Activated B cell treated with CpG ODN at 0.5 μM for 24 hours (primary cell): ENCODE data around the gene ATAD3A. TPM values are rescaled to one million over a fixed set of nuclear protein-coding genes. Genes with fewer than 3 reads are reported as not detected.
"Not testable (repeated sequence)": the region's sequence is repeated elsewhere in the genome, so short reads cannot be mapped to it uniquely, and the experiment has no call there.

ENCODE experiments used
- ATAC-seq: fragments of 200-7000 bp; cut with Tn5 transposase; one replicate; pipeline ENCODE4 v1.10.0; 2021; ENCODE audit warnings: low read depth, mild to moderate bottlenecking, moderate library complexity
- CTCF ChIA-PET: fragments of 350-600 bp; sonication (Branson Sonifier 250); formaldehyde crosslinking; loops from one replicate; lab custom pipeline; 2021; ENCODE audit warnings: antibody characterized with exemption; lab: Charles Lee
- POLR2A ChIA-PET: fragments of 350-600 bp; sonication (Branson Sonifier 250); formaldehyde crosslinking; loops from one replicate; lab custom pipeline; 2021; ENCODE audit warnings: antibody characterized with exemption; lab: Charles Lee
- DNase-seq: peaks from one replicate; pipeline ENCODE4 v3.0.0; 2022
- H3K27ac Mint-ChIP-seq: one replicate; pipeline ENCODE4 v1.8.0; 2020; ENCODE audit warnings: mixed read lengths
- H3K27me3 Mint-ChIP-seq: one replicate; pipeline ENCODE4 v1.8.0; 2021; ENCODE audit warnings: mixed read lengths
- H3K36me3 Mint-ChIP-seq: one replicate; pipeline ENCODE4 v1.8.0; 2021; ENCODE audit warnings: low read depth, mixed read lengths
- H3K4me1 Mint-ChIP-seq: one replicate; pipeline ENCODE4 v1.8.0; 2021; ENCODE audit warnings: mixed read lengths
- H3K4me3 Mint-ChIP-seq: one replicate; pipeline ENCODE4 v1.8.0; 2020; ENCODE audit warnings: mild to moderate bottlenecking, mixed read lengths
- H3K9me3 Mint-ChIP-seq: one replicate; pipeline ENCODE4 v1.8.0; 2020; ENCODE audit warnings: mixed read lengths
- CTCF ChIP-seq: fragments of 200-600 bp; IDR thresholded peaks from one replicate; pipeline ENCODE4 v1.8.0; 2022; ENCODE audit warnings: antibody characterized with exemption, mild to moderate bottlenecking
- intact Hi-C: fragments of 100-400 bp; cut with micrococcal nuclease; formaldehyde crosslinking; loops from one replicate; pipeline ENCODE4 v1.15.1; 2024
- total RNA-seq: library from RNA; stranded (reverse); gene quantifications from 2 replicates; pipeline ENCODE4 v1.2.3, GENCODE V29; 2022

The ATAD3A gene
- total RNA-seq, 1 donor from 2014 or later = 32.4 TPM

DNA sequence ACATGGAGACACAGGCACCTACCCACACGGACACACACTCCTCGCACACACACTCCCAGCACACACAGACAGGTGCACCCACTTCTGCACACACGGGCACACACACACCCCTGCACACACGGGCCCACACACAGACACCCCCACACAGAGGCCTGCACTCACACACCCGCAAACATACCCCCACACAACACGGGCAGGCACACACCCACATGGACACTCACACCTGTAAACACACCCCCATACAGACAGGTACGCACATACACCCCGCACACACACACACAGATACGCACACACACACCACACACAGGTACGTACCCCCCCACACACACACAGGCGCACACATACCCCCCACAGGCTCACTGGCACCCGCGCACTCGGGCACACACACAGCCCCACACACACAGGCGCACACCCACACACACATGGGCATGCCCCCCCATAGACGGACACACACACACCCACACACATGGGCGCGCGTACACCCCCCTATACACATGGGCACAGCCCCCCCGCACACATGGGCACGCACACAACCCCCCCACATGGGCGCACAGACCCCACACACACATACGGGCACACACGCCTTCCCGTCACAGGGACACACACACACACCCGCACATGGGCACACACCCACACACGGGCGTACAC, 6.1 kb downstream of the ATAD3A start:
- intact Hi-C loops = no loop called here
- peaks cover 3% of the 10 kb centered on the region for H3K4me1 Mint-ChIP-seq
- peaks cover 42% of the 10 kb centered on the region for H3K36me3 Mint-ChIP-seq
- H3K27me3 Mint-ChIP-seq = no peaks in the 10 kb centered on the region
- no peaks in the 10 kb centered on the region for H3K9me3 Mint-ChIP-seq
- no peak for ATAC-seq
- TF ChIP-seq CTCF = no peak
- no peak overlapping the region for H3K27ac Mint-ChIP-seq
- ChIA-PET POLR2A (no interaction called here), CTCF (no interaction called here)
- DNase-seq = no peak
- no peak overlapping the region for H3K4me3 Mint-ChIP-seq

- POLR2A ChIA-PET, ATAC-seq, CTCF ChIA-PET, H3K4me1 Mint-ChIP-seq, H3K27ac Mint-ChIP-seq, H3K4me3 Mint-ChIP-seq, H3K27me3 Mint-ChIP-seq, intact Hi-C loops, H3K9me3 Mint-ChIP-seq, DNase-seq: not testable (repeated sequence)
- H3K36me3 Mint-ChIP-seq = peaks cover 42% of the 10 kb centered on the region
These were observed 6.7 kb downstream of the ATAD3A start for GRCh38 chr1:1518621-1519007.

DNA sequence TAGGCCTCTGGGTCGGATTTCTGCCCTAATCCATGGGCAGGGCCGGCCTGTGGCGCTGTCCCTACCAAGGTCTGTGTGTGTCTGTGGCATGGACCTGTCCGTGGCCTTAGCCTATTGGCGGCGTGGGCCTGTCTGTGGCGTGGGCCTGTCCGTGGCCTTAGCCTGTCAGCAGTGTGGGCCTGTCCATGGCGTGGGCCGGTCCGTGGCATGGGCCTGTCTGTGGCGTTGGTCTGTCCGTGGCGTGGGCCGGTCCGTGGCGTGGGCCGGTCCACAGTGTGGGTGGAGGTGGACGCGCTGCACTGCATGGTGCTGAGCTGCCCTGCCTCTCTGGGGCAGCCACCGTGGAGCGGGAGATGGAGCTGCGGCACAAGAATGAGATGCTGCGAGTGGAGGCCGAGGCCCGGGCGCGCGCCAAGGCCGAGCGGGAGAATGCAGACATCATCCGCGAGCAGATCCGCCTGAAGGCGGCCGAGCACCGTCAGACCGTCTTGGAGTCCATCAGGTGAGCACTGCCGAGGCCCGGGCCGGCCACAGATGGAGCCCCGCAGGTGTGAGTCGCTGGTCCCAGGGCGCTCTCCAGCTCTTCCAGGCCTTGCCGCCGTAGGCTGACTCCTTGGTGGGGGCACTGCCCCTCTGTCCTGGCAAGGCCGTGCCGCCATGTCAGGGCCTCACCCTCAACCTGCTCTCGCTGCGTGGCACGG, 8.0 kb downstream of the ATAD3A start:
- H3K9me3 Mint-ChIP-seq, CTCF ChIA-PET, DNase-seq, POLR2A ChIA-PET, H3K27me3 Mint-ChIP-seq, H3K4me1 Mint-ChIP-seq, H3K4me3 Mint-ChIP-seq, H3K27ac Mint-ChIP-seq, intact Hi-C loops, ATAC-seq: not testable (repeated sequence)
- H3K36me3 Mint-ChIP-seq = peaks cover 42% of the 10 kb centered on the region

- Mint-ChIP-seq H3K9me3 (no peaks in the 10 kb centered on the region), H3K27me3 (no peaks in the 10 kb centered on the region), H3K36me3 (peaks cover 41% of the 10 kb centered on the region), H3K4me3 (no peak overlapping the region), H3K27ac (no peak overlapping the region), H3K4me1 (no peaks in the 10 kb centered on the region)
- ATAC-seq = no peak
- intact Hi-C loops = no loop called here
- TF ChIP-seq CTCF = no peak
- ChIA-PET POLR2A (no interaction called here), CTCF (no interaction called here)
- no peak for DNase-seq
These were observed 9.4 kb downstream of the ATAD3A start for GRCh38 chr1:1521331-1521730.

GRCh38 chr1:1522536-1522935, 10.6 kb downstream of the ATAD3A start:
- H3K36me3 Mint-ChIP-seq = peaks cover 41% of the 10 kb centered on the region

DNA sequence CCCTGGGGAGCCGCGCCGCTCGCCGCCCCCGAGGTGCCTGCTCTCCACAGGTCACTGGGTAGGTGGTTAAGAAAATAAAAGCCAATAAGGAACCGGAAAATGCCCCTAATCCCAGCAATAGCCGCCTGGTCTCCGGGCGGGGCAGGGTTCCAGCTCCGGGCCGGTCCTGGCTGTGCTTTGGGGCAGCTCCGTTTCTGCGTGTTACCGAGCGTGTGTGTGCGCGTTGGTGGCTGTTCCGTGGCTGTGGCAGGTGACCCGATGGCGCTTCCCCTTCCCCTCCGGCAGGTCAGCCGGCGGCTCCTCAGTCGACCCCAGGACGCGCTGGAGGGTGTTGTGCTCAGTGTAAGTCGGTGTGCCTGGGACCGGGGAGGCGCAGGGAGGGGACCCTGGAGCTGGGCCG, 11.3 kb downstream of the ATAD3A start:
- not testable (repeated sequence) for H3K27ac Mint-ChIP-seq

More at GRCh38 chr1:1522536-1522935, 10.6 kb downstream of the ATAD3A start:
- DNase-seq, POLR2A ChIA-PET, H3K27ac Mint-ChIP-seq, H3K27me3 Mint-ChIP-seq, intact Hi-C loops, H3K9me3 Mint-ChIP-seq, H3K4me3 Mint-ChIP-seq, H3K4me1 Mint-ChIP-seq, CTCF ChIA-PET, ATAC-seq: not testable (repeated sequence)

DNA sequence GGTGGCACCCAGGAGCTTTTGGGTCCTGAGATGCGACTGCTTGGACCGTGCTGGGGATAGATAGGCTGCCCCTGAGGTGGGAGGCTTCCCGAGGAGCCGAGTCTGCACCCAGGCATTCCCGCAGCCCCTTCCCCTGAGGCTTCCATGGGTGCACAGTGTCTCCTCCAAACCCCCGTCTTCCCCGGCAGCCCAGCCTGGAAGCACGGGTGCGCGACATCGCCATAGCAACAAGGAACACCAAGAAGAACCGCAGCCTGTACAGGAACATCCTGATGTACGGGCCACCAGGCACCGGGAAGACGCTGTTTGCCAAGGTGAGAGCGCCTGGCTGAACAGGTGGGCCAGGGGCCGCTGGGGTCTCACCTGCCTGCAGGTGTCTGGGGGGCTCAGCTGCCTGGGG, 11.7 kb downstream of the ATAD3A start:
- H3K27me3 Mint-ChIP-seq, H3K4me3 Mint-ChIP-seq, intact Hi-C loops, H3K27ac Mint-ChIP-seq, CTCF ChIA-PET, DNase-seq, H3K4me1 Mint-ChIP-seq, ATAC-seq, H3K9me3 Mint-ChIP-seq, POLR2A ChIA-PET: not testable (repeated sequence)
- peaks cover 37% of the 10 kb centered on the region for H3K36me3 Mint-ChIP-seq

More for the DNA sequence above, 11.3 kb downstream of the ATAD3A start:
- ATAC-seq, intact Hi-C loops, H3K4me3 Mint-ChIP-seq, CTCF ChIA-PET, H3K4me1 Mint-ChIP-seq, H3K9me3 Mint-ChIP-seq, DNase-seq, H3K27me3 Mint-ChIP-seq, POLR2A ChIA-PET: not testable (repeated sequence)
- H3K36me3 Mint-ChIP-seq = peaks cover 41% of the 10 kb centered on the region

DNA sequence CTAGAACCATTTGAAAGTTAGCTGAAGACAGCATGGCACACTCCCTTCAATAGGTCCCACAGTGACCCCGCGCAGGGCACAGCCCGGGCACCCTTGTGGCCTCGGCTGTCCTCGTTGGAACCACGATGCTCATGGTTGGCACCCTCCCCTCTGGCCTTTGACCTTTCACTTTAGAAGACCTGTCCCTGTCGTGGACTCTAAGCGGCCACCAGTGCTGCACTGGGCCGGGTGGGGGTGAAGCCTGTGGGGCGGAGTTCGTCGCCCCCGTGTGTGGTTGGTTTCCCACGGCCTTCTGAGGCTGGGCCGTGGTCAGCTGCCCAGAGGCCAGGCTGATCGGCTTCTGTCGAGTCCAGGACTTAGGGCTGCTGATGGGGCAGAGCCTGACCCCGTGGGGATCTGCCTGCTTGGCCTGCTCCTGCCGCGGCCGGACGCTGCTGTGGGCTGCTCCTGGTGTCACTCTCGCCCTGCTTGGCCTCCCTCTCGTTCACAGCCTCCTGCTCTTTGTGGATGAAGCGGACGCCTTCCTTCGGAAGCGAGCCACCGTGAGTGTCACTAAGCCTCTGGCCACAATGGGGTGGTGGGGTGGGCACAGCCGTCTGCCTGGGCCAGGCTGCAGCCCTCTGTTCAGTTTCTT, 12.9 kb downstream of the ATAD3A start:
- DNase-seq, intact Hi-C loops, ATAC-seq, CTCF ChIA-PET, H3K4me1 Mint-ChIP-seq, H3K27ac Mint-ChIP-seq, H3K27me3 Mint-ChIP-seq, H3K9me3 Mint-ChIP-seq, POLR2A ChIA-PET, H3K4me3 Mint-ChIP-seq: not testable (repeated sequence)
- H3K36me3 Mint-ChIP-seq = peaks cover 40% of the 10 kb centered on the region

DNA sequence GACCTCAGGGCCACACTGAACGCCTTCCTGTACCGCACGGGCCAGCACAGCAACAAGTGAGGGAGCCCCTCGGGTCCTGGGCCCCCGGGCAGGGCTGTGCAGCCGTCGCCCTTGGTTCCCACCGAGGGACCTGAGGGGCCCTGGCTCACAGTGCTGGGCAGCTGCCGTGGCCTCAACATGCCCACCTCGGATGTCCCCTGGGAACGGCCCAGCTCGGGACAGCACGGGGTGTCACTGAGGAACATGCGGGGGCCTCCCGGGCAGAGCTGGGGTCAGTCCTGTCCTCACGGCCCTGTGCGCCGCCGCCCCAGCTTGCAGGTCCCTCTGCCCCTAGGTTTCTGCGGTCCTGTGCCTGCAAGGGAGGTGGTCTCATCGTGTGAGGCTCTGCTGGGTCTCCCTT, 14.5 kb downstream of the ATAD3A start:
- H3K9me3 Mint-ChIP-seq, H3K4me1 Mint-ChIP-seq, CTCF ChIA-PET, intact Hi-C loops, H3K4me3 Mint-ChIP-seq, H3K27me3 Mint-ChIP-seq, DNase-seq, H3K27ac Mint-ChIP-seq, POLR2A ChIA-PET, ATAC-seq: not testable (repeated sequence)
- peaks cover 38% of the 10 kb centered on the region for H3K36me3 Mint-ChIP-seq
